GM23248 (cell line): ENCODE data around the gene PSENEN. TPM values are rescaled to one million over a fixed set of nuclear protein-coding genes. Genes with fewer than 3 reads are reported as not detected.

Experiments used
- DNase-seq: peaks from one replicate; pipeline ENCODE4 v3.0.0-alpha.2; 2015
- H2AFZ ChIP-seq: fragments of 200-600 bp; sonication (generic); 2 replicates; pipeline ENCODE4 v1.6.1; 2016; ENCODE audit warnings: antibody characterized with exemption
- H3F3A ChIP-seq: fragments of 200-600 bp; sonication (generic); 2 replicates; pipeline ENCODE4 v1.6.1; 2016; ENCODE audit warnings: mild to moderate bottlenecking, antibody characterized with exemption, mixed run types; ENCODE audit not compliant: insufficient read depth
- H3K27ac ChIP-seq: fragments of 200-600 bp; sonication (generic); 2 replicates; pipeline ENCODE4 v1.5.1; 2016; ENCODE audit warnings: mild to moderate bottlenecking
- H3K27me3 ChIP-seq: fragments of 200-600 bp; sonication (generic); replicated peaks from 2 replicates; pipeline ENCODE4 v1.6.1; 2016; ENCODE audit warnings: mild to moderate bottlenecking; ENCODE audit not compliant: insufficient read depth
- H3K36me3 ChIP-seq: fragments of 200-600 bp; sonication (generic); 2 replicates; pipeline ENCODE4 v1.6.1; 2016; ENCODE audit warnings: low read depth, mild to moderate bottlenecking
- H3K4me1 ChIP-seq: fragments of 200-600 bp; sonication (generic); 2 replicates; pipeline ENCODE4 v1.6.1; 2016; ENCODE audit warnings: mild to moderate bottlenecking; ENCODE audit not compliant: insufficient read depth
- H3K4me2 ChIP-seq: fragments of 200-600 bp; sonication (generic); one replicate; pipeline ENCODE4 v1.6.1; 2016; ENCODE audit warnings: mild to moderate bottlenecking; ENCODE audit not compliant: unreplicated experiment
- H3K4me3 ChIP-seq: fragments of 200-600 bp; sonication (generic); 2 replicates; pipeline ENCODE4 v1.5.1; 2016; ENCODE audit warnings: mild to moderate bottlenecking
- H3K79me2 ChIP-seq: fragments of 200-600 bp; sonication (generic); 2 replicates; pipeline ENCODE4 v1.6.1; 2016; ENCODE audit warnings: mild to moderate bottlenecking; ENCODE audit not compliant: insufficient read depth
- H3K9ac ChIP-seq: fragments of 200-600 bp; sonication (generic); 2 replicates; pipeline ENCODE4 v1.6.1; 2016; ENCODE audit warnings: mild to moderate bottlenecking
- H3K9me2 ChIP-seq: fragments of 200-600 bp; sonication (generic); 2 replicates; pipeline ENCODE4 v1.6.1; 2016; ENCODE audit warnings: mixed run types, mild to moderate bottlenecking, moderate library complexity; ENCODE audit not compliant: insufficient read depth
- H3K9me3 ChIP-seq: fragments of 200-600 bp; sonication (generic); one replicate; pipeline ENCODE4 v1.6.1; 2017; ENCODE audit warnings: low read depth
- H4K20me1 ChIP-seq: fragments of 200-600 bp; sonication (generic); 2 replicates; pipeline ENCODE4 v1.6.0; 2016; ENCODE audit not compliant: insufficient read depth
- EZH2 ChIP-seq: fragments of 200-600 bp; sonication (generic); IDR thresholded peaks from 2 replicates; pipeline ENCODE4 v1.6.1; 2018; ENCODE audit warnings: antibody characterized with exemption, mild to moderate bottlenecking; ENCODE audit not compliant: insufficient read depth, poor library complexity, severe bottlenecking
- EZH2phosphoT487 ChIP-seq: fragments of 200-600 bp; sonication (generic); IDR thresholded peaks from 2 replicates; pipeline ENCODE4 v1.6.1; 2018; ENCODE audit warnings: antibody characterized with exemption, moderate library complexity, mild to moderate bottlenecking, low read depth; ENCODE audit not compliant: insufficient read depth
- WGBS, 2 experiments: methylation state at CpG; one replicate each; pipeline ENCODE4 v1.1.6; 2015 to 2017; ENCODE audit warnings: low lambda C conversion rate in 2 of 2, low coverage in 1 of 2; ENCODE audit errors: missing lambda C conversion rate in 2 of 2; 5-methylcytosine and 5-hydroxymethylcytosine counted together
- in situ Hi-C: fragments of 300-500 bp; cut with MboI; formaldehyde crosslinking; loops from 2 replicates; pipeline ENCODE4 v1.15.0; 2020
- polyA plus RNA-seq: library from polyadenylated mRNA; unstranded; fragments of >200 nt; fragmentation: Nextera tagmentation; extraction: Ambion mirVana; gene quantifications from 2 replicates; pipeline ENCODE4 v1.2.1, GENCODE V29; 2016
- total RNA-seq: library from RNA; depleted of rRNA; stranded (reverse); fragments of >200 nt; shearing (Covaris generic); gene quantifications from 2 replicates; pipeline ENCODE4 v1.2.3, GENCODE V29; 2014

PSENEN gene
- total and polyA plus RNA-seq, 2 experiments from 2014 or later: 21.6 to 108 TPM

GRCh38 chr19:35732540-35733179, 12.8 kb upstream of the PSENEN start:
- in situ Hi-C loops: no loop called here
- no peak overlapping the region for H2AFZ ChIP-seq
- DNase-seq: no peak
- H3K9me3 ChIP-seq: no peaks in the 10 kb centered on the region
- no peaks in the 10 kb centered on the region for H3K9me2 ChIP-seq
- H3K4me1 ChIP-seq: no peaks in the 10 kb centered on the region
- no peak overlapping the region for H3K9ac ChIP-seq
- no peaks in the 10 kb centered on the region for H3F3A ChIP-seq
- no peak overlapping the region for H3K27ac ChIP-seq
- no peak overlapping the region for H3K4me3 ChIP-seq
- 63 to 81% methylated on average over 5 to 25 of the region's 25 CpGs for WGBS, 2 experiments
- H4K20me1 ChIP-seq: no peaks in the 10 kb centered on the region
- H3K4me2 ChIP-seq: no peak overlapping the region
- no peaks in the 10 kb centered on the region for H3K79me2 ChIP-seq
- peaks cover 11% of the 10 kb centered on the region; the same call in 1 of the 2 replicates for H3K36me3 ChIP-seq
- no peaks in the 10 kb centered on the region for H3K27me3 ChIP-seq
- TF ChIP-seq EZH2phosphoT487 (no peak), EZH2 (no peak)

DNA sequence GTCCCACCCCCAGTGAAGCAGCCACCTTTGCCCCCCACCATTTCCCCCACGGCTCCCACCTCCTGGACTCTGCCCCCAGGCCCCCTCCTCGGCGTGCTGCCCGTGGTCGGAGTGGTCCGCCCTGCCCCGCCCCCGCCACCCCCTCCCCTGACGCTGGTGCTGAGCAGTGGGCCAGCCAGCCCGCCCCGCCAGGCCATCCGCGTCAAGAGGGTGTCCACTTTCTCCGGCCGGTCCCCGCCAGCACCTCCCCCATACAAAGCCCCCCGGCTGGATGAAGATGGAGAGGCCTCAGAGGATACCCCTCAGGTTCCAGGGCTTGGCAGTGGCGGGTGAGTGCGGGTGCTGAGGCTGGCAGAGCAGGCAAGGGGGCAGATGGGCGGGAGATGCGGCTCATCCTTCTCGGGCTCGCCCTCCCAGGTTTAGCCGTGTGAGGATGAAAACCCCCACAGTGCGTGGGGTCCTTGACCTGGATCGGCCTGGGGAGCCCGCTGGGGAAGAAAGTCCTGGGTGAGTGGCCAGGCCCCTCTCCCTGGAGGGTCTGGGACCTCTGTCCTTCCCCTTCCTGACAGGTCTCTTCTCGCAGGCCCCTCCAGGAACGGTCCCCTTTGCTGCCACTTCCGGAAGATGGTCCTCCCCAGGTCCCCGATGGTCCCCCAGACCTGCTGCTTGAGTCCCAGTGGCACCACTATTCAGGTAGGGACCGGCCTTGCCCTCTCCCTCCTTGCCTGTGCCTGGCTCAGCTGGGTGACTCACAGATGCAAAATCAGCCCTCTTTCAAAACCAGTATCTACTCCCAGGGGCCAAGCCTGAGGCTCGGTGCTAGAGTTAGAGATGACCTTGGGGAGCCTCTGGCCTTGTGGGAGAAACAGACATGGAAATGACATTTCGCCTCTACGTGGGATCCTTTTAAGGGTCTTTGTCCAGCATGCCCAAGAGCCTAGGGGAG, 12.0 kb upstream of the PSENEN start:
- no peak overlapping the region for H3K4me3 ChIP-seq
- H3K9me2 ChIP-seq: no peaks in the 10 kb centered on the region
- no peaks in the 10 kb centered on the region for H3K4me1 ChIP-seq
- no peak overlapping the region for H3K9ac ChIP-seq
- in situ Hi-C loops: no loop called here
- H3K27me3 ChIP-seq: no peaks in the 10 kb centered on the region
- no peak overlapping the region for H2AFZ ChIP-seq
- H4K20me1 ChIP-seq: no peaks in the 10 kb centered on the region
- H3K36me3 ChIP-seq: peaks cover 11% of the 10 kb centered on the region; the same call in 1 of the 2 replicates
- 85 to 87% methylated on average over 31 to 35 of the region's 35 CpGs for WGBS, 2 experiments
- H3F3A ChIP-seq: 0 out of 2 replicates have a peak, but pooled peaks cover 6% of the 10 kb centered on the region
- TF ChIP-seq EZH2phosphoT487 (no peak), EZH2 (no peak)
- no peak overlapping the region for H3K4me2 ChIP-seq
- H3K9me3 ChIP-seq: no peaks in the 10 kb centered on the region
- no peaks in the 10 kb centered on the region for H3K79me2 ChIP-seq
- peak; percentile 24 for DNase-seq
- H3K27ac ChIP-seq: no peak overlapping the region

- Histone ChIP-seq H3K4me2 (no peak overlapping the region), H4K20me1 (no peaks in the 10 kb centered on the region), H3K27ac (no peak overlapping the region), H3K9ac (no peak overlapping the region), H3K9me2 (no peaks in the 10 kb centered on the region), H3F3A (peaks cover 15% of the 10 kb centered on the region; the same call in 1 of the 2 replicates), H3K4me1 (no peaks in the 10 kb centered on the region), H3K4me3 (no peak overlapping the region), H3K79me2 (no peaks in the 10 kb centered on the region), H3K36me3 (peaks cover 11% of the 10 kb centered on the region; the same call in 1 of the 2 replicates), H3K9me3 (no peaks in the 10 kb centered on the region), H2AFZ (no peak overlapping the region), H3K27me3 (no peaks in the 10 kb centered on the region)
- in situ Hi-C loops: no loop called here
- TF ChIP-seq EZH2phosphoT487 (no peak), EZH2 (no peak)
- 92 to 99% methylated on average over 8 of the region's 8 CpGs for WGBS, 2 experiments
- no peak for DNase-seq
Observed at GRCh38 chr19:35734273-35734672, 11.2 kb upstream of the PSENEN start.

GRCh38 chr19:35734889-35735288, 10.6 kb upstream of the PSENEN start:
- Histone ChIP-seq H2AFZ (no peak overlapping the region), H3F3A (peaks cover 21% of the 10 kb centered on the region; the same call in 1 of the 2 replicates), H3K9ac (no peak overlapping the region), H3K4me3 (no peak overlapping the region), H3K4me1 (no peaks in the 10 kb centered on the region), H3K9me2 (no peaks in the 10 kb centered on the region), H3K36me3 (peaks cover 11% of the 10 kb centered on the region; the same call in 1 of the 2 replicates), H3K9me3 (no peaks in the 10 kb centered on the region), H3K79me2 (no peaks in the 10 kb centered on the region), H3K27me3 (no peaks in the 10 kb centered on the region), H4K20me1 (no peaks in the 10 kb centered on the region), H3K27ac (no peak overlapping the region), H3K4me2 (no peak overlapping the region)
- no peak for TF ChIP-seq EZH2
- TF ChIP-seq EZH2phosphoT487: no peak
- WGBS, 2 experiments: 82 to 91% methylated on average over 5 of the region's 5 CpGs
- in situ Hi-C loops: no loop called here
- no peak for DNase-seq
